GM21390 (cell line): Measurements from ENCODE around the gene CCL1.

Source experiments
- ATAC-seq: cut with Tn5 transposase; IDR thresholded peaks from one replicate; pipeline ENCODE4 v1.9.1; 2021; ENCODE audit not compliant: unreplicated experiment

The CCL1 gene

DNA sequence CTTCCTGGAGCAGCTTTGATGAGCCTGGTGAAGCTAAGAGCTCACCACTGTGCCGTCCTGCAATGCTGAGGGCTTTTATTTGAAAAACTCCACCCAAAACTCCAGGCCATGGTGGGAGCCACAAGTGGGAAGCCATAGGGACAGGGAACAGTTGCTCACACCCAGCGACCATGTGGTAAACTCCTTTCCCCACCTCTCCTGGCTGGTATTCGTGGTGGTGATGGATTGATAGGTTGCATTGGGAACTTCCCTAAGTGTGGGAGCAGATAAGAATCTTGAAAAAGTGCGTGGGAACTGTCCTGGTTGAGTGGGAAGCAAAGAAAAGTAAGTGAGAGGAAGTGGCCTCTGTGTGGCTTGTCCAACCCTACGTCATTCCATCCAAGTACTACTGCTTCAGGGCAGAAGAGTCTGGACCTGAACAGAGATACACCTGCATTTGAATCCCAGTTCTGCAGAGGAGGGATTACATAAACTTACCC, at the start of gene CCL1:
Gene CCL1, minus strand, starts transcription at position 51 of the 479 bp plus-strand sequence. CDS start 72 bp downstream, outside the sequence.
- no peak for ATAC-seq

DNA sequence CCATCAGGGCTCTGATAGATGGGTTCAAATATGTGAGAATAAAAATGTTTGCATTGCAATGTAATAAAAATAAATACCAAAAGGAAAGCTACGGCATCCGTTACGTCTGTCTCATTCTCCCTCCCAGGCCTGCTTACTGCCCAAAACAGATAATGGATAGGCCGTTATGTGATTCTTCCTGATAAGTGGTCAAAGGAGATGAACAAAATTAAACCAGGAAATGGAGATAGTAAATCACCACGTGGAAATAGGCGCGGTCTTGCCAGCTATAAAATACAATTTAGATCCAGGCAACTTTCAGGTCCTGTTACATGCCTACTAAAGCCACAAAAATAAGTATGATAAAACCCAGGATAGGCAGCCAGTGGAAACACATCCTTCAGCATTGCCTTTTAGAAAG, 49.5 kb upstream of the CCL1 start:
- ATAC-seq: no peak

GRCh38 chr17:34411646-34412421, 48.8 kb upstream of the CCL1 start:
- ATAC-seq: no peak

DNA sequence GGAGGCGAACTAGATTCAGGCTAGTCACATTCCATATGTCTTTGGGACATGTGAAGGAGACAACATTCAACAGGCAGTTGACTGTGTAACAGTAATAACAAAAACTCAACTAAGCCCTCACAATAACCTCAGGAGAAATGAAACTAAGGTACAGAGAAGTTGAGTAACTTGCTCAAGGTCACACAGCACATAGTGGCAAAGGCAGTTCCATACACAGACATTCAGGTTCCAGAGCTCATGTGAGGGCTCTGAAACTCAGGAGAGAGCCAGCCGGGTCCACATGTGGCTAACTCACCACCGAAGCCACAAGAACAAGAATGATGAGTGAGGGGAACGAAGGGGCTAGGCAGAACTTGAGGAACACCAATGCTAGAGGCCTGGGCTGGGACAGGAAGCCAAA, 46.3 kb upstream of the CCL1 start:
- ATAC-seq: no peak

- no peak for ATAC-seq
Observed at GRCh38 chr17:34408439-34408838, 45.4 kb upstream of the CCL1 start.

DNA sequence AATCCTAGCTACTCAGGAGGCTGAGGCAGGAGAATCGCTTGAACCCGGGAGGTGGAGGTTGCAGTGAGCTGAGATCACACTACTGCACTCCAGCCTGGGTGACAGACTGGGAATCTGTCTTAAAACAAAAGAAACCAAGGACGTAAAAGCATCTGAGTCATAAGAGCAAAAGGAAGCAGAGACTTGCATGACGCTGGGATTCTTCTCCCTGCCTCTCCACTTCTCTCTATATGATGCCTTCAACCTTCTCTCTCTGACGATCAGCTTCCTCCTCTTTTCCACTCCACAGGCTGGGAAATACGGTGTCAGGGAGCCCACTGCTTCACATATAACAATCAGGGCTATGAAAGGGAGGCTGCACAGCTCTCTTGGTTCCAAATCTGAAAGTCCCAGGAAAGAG, 43.2 kb upstream of the CCL1 start:
- ATAC-seq: no peak

- ATAC-seq: no peak
Observed at GRCh38 chr17:34403006-34403405, 40.0 kb upstream of the CCL1 start.

GRCh38 chr17:34401165-34401564, 38.1 kb upstream of the CCL1 start:
- ATAC-seq: no peak

DNA sequence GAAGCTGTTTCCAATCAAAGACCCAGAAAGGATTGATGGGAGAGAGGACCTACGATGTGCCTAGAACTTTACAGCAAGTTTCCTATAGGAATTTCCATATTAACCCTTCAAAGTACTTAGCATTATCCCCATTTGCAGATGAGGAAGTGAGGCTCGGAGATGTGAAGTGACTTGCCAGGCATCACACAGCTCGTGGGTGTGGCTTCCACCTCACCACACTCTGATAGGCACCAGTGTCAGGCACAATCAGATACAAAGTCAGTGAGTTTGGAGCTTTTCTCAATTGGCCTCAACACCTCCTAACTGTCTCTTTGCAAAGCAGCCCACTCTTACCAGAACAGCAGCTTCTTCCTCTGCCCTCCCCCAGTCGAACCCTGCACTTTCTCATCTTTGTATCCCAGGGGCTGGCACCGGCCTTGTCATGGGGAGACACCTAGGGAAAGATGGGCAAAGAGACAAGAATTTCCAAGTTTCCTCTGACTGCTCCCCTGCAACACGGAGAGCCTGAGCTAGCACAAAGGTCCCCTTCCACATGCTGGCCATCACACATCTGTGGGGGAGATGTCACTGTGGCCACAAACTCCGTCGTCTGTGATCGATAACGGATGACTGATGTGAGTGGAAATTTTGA, 37.4 kb upstream of the CCL1 start:
- ATAC-seq: no peak

GRCh38 chr17:34399725-34400124, 36.7 kb upstream of the CCL1 start:
- no peak for ATAC-seq

DNA sequence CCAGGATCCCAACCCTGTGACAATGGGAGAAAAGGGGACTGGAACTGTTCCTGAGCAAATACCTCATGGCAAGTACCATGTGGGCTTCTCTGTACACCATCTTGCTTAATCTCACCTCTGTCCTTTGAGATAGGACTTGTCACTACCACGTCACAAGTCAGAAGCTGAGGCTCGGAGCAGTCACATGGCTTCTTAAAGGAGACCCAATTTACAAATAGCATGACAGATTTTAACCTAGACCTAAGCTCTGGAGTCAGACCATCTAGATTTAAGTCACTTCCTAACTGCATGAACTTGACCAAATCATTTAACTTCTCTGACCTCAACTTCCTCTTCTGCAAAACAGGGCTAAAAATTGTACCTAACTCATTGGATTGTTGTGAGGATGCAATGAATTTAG, 36.0 kb upstream of the CCL1 start:
- ATAC-seq: no peak

GRCh38 chr17:34397265-34397664, 34.2 kb upstream of the CCL1 start:
- ATAC-seq: no peak

- no peak for ATAC-seq
Observed at GRCh38 chr17:34393401-34393800, 30.4 kb upstream of the CCL1 start.

DNA sequence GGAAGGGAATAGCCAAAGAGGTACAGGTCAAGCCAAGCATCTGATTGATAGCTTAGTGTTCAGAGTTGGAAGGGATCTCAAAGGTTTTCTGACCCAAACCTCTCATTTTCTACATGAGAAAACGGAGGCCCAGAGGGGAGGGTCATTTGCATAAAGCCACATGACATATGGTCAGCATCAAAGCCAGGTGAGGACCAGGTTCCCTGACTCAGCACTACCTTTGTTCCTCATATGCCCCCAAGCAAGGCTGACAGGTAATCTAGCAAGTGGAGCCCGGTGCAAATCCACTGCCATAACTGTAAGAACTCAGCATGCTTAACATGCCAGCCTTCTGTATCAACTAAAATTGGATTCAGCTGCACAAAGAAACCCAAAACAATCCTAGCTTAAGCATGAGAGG, 28.2 kb upstream of the CCL1 start:
- no peak for ATAC-seq

DNA sequence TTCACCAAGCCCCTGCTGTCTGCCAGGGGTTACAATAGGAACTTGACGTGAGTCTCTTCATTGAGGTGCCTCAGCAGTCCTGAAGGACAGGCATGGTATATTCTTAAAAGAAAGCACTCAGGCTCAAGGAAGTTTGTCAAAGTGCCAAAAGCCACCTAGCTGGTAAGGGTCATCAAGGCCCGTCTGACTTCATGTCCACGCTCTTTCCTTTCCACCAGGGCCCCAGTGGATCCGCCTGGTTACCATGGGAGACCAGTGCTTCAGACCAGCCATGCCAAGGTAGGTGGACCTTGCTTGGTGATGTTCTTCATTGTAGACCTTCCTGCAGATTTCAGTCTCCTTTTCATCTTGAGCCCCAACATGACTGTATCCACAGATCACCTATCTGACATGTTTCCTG, 27.6 kb upstream of the CCL1 start:
- ATAC-seq: no peak

DNA sequence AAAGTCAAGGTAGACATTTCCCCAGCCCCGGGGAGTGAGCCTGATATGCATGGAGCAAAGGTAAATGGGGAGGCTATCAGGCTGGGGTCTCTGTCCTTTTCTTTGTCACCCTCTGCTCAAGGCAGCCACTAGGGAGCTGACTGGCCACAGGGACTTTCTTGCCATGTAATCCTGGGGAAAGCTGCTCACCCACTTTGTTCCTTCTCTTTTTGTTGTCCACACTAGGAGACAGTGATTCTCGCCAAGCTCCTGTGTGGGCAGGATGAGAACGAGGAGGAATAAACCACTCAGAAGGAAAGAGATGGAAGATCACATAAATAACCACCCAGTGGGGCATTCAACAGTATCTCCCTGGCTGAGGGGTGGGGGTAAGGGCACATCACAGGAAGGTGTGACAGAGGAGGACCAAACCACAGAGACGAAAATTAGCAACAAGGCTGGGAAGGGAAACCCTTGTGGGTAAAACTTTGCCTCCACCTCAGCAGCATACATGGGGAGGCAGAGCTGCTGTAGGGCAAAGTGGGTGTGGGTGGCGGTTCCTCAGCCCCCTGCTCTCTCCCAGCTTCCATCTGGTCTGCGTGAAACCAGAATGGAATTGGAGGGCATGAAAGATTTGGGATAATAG, 26.2 kb upstream of the CCL1 start:
- no peak for ATAC-seq

DNA sequence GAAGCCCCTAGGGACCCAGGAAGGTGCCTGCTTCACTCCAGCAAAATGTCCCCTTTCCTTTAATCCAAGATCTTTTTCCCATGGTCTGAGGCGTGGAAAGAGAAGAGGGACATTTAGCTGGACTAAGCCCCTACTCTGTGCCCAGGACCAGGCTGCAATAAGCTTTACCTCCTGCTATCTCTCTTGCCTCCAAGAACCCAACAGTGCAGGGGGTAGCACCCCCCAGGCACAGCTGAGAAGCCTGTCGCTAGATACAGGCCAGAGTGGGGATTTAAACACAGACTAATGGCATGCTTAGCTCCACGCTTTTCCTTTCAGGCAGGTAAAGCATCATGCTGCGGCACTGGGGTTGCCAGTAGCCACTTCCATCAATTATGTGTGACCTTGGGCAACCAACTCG, 24.5 kb upstream of the CCL1 start:
- ATAC-seq: no peak

- no peak for ATAC-seq
Observed at GRCh38 chr17:34386697-34387550, 23.9 kb upstream of the CCL1 start.

DNA sequence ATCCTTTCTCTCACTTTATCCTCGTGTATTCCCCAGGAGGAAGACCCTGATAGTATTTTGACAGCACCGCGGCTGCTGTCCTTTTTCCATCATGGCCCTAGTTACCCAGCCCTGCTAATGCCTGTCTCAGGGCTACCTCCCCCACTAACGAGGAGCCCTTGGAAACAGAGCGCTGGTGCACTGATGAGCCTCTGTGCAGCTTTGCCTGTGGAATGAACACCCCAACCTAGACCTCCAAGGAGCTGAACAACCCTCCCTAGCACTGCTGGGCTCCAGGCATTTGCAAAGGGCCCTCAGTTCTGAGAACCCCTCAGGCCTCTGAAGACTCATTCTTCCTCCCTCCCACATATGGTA, 23.3 kb upstream of the CCL1 start:
- no peak for ATAC-seq

DNA sequence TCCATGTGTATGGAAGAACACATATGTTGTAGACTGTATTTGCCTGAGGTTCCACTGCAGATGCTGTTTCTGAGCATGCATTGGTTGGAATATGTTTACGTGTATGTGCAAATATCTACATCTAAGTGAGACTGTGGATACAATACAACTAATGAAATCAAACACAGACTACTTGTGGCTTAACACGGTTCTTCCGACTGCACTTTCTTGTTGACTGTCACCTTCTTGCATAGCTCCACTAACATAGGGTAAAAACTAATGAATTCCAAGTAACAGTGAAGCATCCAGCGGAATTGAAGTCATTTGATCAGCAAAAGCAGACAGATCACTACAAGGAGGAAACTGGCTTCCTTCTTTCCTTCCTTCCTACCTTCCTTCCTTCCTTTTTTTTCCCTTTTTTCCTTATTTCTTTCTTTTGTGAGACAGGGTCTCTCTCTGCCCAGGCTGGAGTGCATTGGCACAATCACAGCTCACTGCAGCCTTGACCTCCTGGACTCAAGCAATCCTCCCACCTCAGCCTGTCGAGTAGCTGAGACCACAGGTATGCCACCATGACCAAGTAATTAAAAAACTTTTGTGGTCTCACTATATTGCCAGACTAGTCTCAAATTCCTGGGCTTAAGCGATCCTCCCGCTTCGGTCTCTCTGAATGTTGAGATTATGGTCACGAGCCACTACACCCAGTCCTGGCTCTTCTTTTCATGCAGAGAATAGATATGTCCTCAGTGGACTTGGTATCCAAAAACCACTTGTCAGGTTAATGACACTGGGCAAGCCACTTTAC, 22.0 kb upstream of the CCL1 start:
- ATAC-seq: no peak

DNA sequence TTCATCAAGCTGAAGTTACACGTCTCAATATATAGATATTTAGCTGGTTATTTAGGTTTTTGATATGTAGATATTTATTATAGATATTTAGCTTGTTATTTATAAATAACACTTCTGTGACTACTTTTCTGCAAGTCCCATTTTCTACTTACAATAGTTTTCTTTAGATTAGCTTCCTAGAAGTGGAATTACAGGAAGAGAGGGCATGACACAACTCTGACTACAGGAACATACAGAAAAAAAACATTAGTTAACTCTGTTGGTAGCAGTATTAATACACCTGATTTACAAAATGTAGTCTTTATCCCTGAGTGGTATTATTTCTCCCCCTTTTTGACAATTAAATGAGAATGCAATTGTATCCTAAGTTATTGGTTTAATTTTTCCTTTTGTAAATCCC, 21.2 kb upstream of the CCL1 start:
- ATAC-seq: no peak
